Measurements from ENCODE around the gene TPX2. TPM values are rescaled to one million over a fixed set of nuclear protein-coding genes. Genes with fewer than 3 reads are reported as not detected.

Gene TPX2
- total RNA-seq, 4 donors from 2014 or later: 0.39 to 2.0 (median 0.82) TPM

DNA sequence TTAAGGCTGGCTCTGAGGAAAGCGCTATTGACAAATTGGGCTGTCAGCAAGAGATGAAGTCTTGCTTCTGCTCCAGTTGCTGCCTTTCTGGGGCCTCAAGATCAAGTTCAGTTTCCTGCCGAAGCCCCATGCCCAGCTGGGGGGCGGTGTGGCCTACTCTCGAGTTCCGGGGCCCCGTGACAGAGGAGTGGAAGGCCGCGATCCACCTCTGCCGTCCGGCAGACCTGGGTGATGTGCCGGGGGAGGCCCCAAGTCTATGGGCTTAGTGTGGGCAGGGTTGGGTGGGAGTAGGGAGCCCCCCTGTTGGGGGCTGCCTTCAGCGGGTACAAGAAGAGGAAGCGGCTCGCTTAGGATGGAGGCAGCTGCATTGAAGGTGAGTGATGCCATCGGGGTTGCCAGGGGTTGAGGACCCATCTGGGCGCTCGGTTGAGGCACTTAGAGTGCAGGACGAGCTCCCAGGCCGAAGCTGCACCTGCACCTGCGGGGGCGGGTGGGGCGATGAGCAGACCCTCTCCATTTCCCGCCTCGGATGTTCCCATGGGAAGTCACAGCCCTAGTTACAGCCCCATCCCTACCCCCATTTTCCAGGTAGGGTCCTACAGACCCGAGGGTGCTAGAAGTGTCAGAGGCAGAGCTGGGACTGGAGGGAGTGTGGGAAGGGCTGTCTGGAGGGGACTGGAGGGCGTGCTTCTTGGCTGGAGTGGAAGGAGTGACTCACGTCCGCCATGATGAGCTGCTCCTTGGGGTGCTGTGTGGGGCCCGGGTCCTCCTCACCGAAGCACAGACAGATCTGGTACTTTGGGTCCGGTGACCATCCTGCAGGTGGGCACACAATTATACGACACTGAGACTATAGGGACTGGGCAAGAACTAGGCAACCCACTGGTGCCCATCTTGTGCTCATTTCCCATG, 109.3 kb downstream of the TPX2 start:
- TF ChIP-seq, protein P1, sequence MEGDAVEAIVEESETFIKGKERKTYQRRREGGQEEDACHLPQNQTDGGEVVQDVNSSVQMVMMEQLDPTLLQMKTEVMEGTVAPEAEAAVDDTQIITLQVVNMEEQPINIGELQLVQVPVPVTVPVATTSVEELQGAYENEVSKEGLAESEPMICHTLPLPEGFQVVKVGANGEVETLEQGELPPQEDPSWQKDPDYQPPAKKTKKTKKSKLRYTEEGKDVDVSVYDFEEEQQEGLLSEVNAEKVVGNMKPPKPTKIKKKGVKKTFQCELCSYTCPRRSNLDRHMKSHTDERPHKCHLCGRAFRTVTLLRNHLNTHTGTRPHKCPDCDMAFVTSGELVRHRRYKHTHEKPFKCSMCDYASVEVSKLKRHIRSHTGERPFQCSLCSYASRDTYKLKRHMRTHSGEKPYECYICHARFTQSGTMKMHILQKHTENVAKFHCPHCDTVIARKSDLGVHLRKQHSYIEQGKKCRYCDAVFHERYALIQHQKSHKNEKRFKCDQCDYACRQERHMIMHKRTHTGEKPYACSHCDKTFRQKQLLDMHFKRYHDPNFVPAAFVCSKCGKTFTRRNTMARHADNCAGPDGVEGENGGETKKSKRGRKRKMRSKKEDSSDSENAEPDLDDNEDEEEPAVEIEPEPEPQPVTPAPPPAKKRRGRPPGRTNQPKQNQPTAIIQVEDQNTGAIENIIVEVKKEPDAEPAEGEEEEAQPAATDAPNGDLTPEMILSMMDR (IDR thresholded peaks at IDR 0.05): no peak
- no peak for TF ChIP-seq POLR2A (IDR thresholded peaks at IDR 0.05)
- no peak overlapping the region for H3K27ac ChIP-seq
- H3K27me3 ChIP-seq: no peaks in the 10 kb centered on the region
- no peaks in the 10 kb centered on the region for H3K9me3 ChIP-seq
- H3K4me1 ChIP-seq: peaks cover 0 to 6% of the 10 kb centered on the region in 2 donors
- no peaks in the 10 kb centered on the region for H3K36me3 ChIP-seq
- intact Hi-C loops (cut with DNase I): no loop called here
- no peak for DNase-seq
- 88% methylated on average over 19 to 29 of the region's 32 CpGs for WGBS, 2 donors
- no peak overlapping the region for H3K4me3 ChIP-seq (replicated peaks in 1 of 3)

DNA sequence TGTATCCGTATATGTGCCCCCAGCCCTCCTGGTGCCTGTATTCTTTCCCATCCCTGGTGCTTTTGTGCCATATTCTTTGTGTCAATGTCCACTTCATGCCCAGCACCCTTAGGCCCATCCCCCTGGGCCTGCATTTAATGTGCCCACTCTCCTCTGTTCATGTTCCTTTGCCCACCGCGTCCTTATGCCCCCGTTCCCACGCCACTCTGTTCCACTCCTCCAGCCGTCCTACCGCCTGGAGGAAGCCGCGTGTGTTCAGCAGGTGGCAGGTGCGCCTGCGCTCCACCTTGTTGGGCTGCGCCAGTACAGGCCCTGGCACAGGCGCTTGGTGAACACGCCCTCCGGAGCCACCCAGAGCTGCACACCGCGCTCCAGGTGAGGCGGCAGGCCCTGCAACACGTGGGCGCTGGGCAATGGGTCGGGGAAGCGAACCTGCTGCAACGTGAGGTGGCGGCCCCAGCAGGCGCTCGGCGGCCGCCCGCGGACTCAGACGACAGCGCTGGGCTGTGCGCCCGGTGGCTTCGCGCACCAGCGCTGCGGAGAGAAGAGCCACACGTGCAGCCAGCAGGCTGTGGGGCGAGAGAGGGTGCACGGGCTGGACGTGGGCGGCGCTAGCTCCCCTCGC, 110.3 kb downstream of the TPX2 start:
- intact Hi-C loops (cut with DNase I): no loop called here
- peak overlapping the region in 1 of 3 donors; percentile 4 for H3K4me3 ChIP-seq (replicated peaks in 1 of 3)
- no peaks in the 10 kb centered on the region for H3K36me3 ChIP-seq
- DNase-seq: peak; percentile 77 to 88
- no peak for TF ChIP-seq POLR2A (IDR thresholded peaks at IDR 0.05)
- TF ChIP-seq, protein P1 (IDR thresholded peaks at IDR 0.05): no peak
- H3K4me1 ChIP-seq: peaks cover 0 to 3% of the 10 kb centered on the region in 2 donors
- H3K27ac ChIP-seq: no peak overlapping the region
- no peaks in the 10 kb centered on the region for H3K9me3 ChIP-seq
- no peaks in the 10 kb centered on the region for H3K27me3 ChIP-seq
- WGBS, 2 donors: 25 to 44% methylated on average over 13 to 36 of the region's 45 CpGs

Small RNA genes lying within 50 kb of the gene (small RNA-seq; reads per million reads assigned to genes)
- gene AL160175.1: not detected

Other genes with a start within 250 kb of the TPX2 start
- 100 to 1,000 TPM in 2 of 4 donors, 10 to 100 TPM in 2; 82.8 to 136 (median 111) TPM for gene HM13, start 224.8 kb upstream of the TPX2 start, total RNA-seq
- 1,000 to 10,000 TPM; 1,083 to 1,350 (median 1,205) TPM for gene ID1, start 134.0 kb upstream of the TPX2 start, total RNA-seq
- 1 to 10 TPM; 1.1 to 4.8 (median 3.4) TPM for gene COX4I2, start 101.4 kb upstream of the TPX2 start, total RNA-seq
- 100 to 1,000 TPM; 110 to 154 (median 125) TPM for gene BCL2L1, start 16.4 kb upstream of the TPX2 start, total RNA-seq
- under 1 TPM in 2 of 4 donors, not detected in 2; 0.22 to 0.83 TPM for gene MYLK2, start 80.1 kb downstream of the TPX2 start, total RNA-seq
- 1 to 10 TPM in 1 of 4 donors, under 1 TPM in 1, not detected in 2; 0.44 to 1.0 TPM for gene FOXS1, start 106.3 kb downstream of the TPX2 start, total RNA-seq
- 1 to 10 TPM; 5.4 to 9.1 (median 7.0) TPM for gene DUSP15, start 131.2 kb downstream of the TPX2 start, total RNA-seq
- gene TTLL9, start 131.3 kb downstream of the TPX2 start, total RNA-seq: 1 to 10 TPM in 3 of 4 donors, under 1 TPM in 1; 0.40 to 1.5 (median 1.2) TPM
- gene PDRG1, start 212.8 kb downstream of the TPX2 start, total RNA-seq: 10 to 100 TPM in 2 of 4 donors, 1 to 10 TPM in 2; 7.3 to 14.9 (median 9.2) TPM
- under 1 TPM in 1 of 4 donors, not detected in 3; 0.10 TPM for gene XKR7, start 228.9 kb downstream of the TPX2 start, total RNA-seq